Osteocyte (in vitro differentiated cells): ENCODE results near the gene UBE2L3. TPM values are rescaled to one million over a fixed set of nuclear protein-coding genes. Genes with fewer than 3 reads are reported as not detected.
"Not testable (repeated sequence)": the region's sequence is repeated elsewhere in the genome, so short reads cannot be mapped to it uniquely, and the experiment has no call there.

Experiments used
- DNase-seq: peaks from one replicate; pipeline ENCODE4 v3.0.0; 2021; ENCODE audit warnings: mixed read lengths; ENCODE audit not compliant: unreplicated experiment; ENCODE audit errors: extremely low spot score
- H3K27ac Mint-ChIP-seq: one replicate; pipeline ENCODE4 v1.8.0; 2021; ENCODE audit warnings: mild to moderate bottlenecking, mixed read lengths; ENCODE audit not compliant: unreplicated experiment
- H3K27me3 Mint-ChIP-seq: one replicate; pipeline ENCODE4 v1.8.0; 2021; ENCODE audit warnings: mixed read lengths; ENCODE audit not compliant: unreplicated experiment
- H3K36me3 Mint-ChIP-seq: one replicate; pipeline ENCODE4 v1.8.0; 2021; ENCODE audit warnings: mixed read lengths; ENCODE audit not compliant: unreplicated experiment
- H3K4me1 Mint-ChIP-seq: one replicate; pipeline ENCODE4 v1.8.0; 2021; ENCODE audit warnings: mixed read lengths; ENCODE audit not compliant: unreplicated experiment
- H3K4me3 Mint-ChIP-seq: one replicate; pipeline ENCODE4 v1.8.0; 2021; ENCODE audit warnings: mild to moderate bottlenecking, moderate library complexity, mixed read lengths; ENCODE audit not compliant: unreplicated experiment
- H3K9me3 Mint-ChIP-seq: one replicate; pipeline ENCODE4 v1.8.0; 2021; ENCODE audit warnings: mixed read lengths; ENCODE audit not compliant: unreplicated experiment
- CTCF ChIP-seq: fragments of 200-600 bp; sonication (generic); IDR thresholded peaks from 2 replicates; pipeline ENCODE4 v1.5.0; 2021; ENCODE audit warnings: antibody characterized with exemption, mild to moderate bottlenecking, moderate library complexity
- total RNA-seq: library from RNA; stranded (reverse); gene quantifications from 2 replicates; pipeline ENCODE4 v1.2.1, GENCODE V29; 2021

The UBE2L3 gene
- total RNA-seq, 1 donor from 2014 or later: 57.1 TPM

DNA sequence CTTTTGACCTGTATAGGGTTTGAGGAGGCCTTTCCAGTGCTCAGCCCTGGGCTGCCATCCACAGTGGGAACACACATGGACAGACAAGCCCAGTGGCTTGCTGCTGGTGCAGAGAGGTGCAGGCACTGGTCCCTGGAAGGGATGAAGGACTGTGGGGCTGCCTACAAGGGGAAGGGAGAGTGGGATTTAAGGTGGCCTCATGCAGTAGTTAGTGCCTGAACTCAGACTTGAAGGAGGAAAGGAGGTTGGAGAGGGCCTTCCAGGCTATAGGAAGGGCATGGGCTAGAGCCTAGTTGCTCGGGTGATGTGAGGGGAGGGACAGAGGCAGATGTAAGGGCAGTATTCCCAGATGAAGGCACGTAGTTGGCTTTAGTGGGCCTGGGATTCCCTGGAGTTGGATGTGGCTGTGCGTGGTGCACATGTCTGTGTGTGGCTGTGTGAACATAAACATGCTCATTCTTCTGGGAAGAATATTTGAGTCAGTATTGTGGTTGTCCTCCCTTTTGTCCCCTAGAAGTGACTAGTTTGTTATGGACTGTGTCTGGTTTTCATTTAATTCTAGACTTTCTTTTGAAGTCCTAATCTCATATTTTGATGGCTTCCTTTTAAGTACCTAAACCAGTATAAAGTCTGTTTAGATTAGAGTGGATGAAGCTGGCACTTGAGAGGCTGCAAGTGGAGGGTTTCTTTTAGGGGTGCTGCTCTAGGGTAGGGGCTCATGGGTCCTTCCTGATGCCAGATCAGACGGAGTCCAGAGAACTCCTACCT lies 43.9 kb downstream of the UBE2L3 start:
- H3K9me3 Mint-ChIP-seq: no peaks in the 10 kb centered on the region
- DNase-seq: no peak
- no peaks in the 10 kb centered on the region for H3K27me3 Mint-ChIP-seq
- H3K4me1 Mint-ChIP-seq: peaks cover 9% of the 10 kb centered on the region
- no peak overlapping the region for H3K4me3 Mint-ChIP-seq
- H3K27ac Mint-ChIP-seq: no peak overlapping the region
- TF ChIP-seq CTCF: no peak
- peaks cover 17% of the 10 kb centered on the region for H3K36me3 Mint-ChIP-seq

DNA sequence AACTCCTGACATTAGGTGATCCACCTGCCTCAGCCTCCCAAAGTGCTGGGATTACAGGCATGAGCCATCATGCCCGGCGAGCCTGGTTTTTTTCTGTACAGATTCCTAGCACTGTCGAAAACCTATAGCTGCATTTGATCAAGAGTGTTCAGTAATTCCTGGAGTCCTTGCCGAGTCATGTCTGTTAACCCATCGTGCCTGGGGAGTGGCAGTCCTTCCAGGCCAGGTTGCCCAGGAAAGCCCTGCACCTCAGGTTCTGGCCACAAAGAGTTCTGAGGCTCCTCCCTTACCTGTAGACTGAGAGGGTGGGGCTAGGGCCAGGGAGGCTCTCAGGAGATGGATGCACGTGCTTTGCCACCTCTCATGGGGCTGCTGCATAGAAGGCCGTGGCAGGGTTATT lies 45.3 kb downstream of the UBE2L3 start:
- H3K27ac Mint-ChIP-seq: no peak overlapping the region

GRCh38 chr22:21613553-21614233 lies 46.2 kb downstream of the UBE2L3 start:
- H3K9me3 Mint-ChIP-seq: no peaks in the 10 kb centered on the region
- H3K4me3 Mint-ChIP-seq: no peak overlapping the region
- H3K36me3 Mint-ChIP-seq: peaks cover 17% of the 10 kb centered on the region
- no peaks in the 10 kb centered on the region for H3K27me3 Mint-ChIP-seq
- H3K4me1 Mint-ChIP-seq: peaks cover 3% of the 10 kb centered on the region
- peak overlapping the region; percentile 14 for H3K27ac Mint-ChIP-seq
- no peak for TF ChIP-seq CTCF
- DNase-seq: no peak

More for the DNA sequence above, 45.3 kb downstream of the UBE2L3 start:
- Mint-ChIP-seq H3K4me1 (peaks cover 6% of the 10 kb centered on the region), H3K36me3 (peaks cover 17% of the 10 kb centered on the region), H3K4me3 (no peak overlapping the region), H3K9me3 (no peaks in the 10 kb centered on the region), H3K27me3 (no peaks in the 10 kb centered on the region)
- DNase-seq: no peak
- TF ChIP-seq CTCF: no peak

GRCh38 chr22:21615731-21616130 lies 48.2 kb downstream of the UBE2L3 start:
- peaks cover 16% of the 10 kb centered on the region for H3K36me3 Mint-ChIP-seq
- no peak overlapping the region for H3K27ac Mint-ChIP-seq
- no peaks in the 10 kb centered on the region for H3K27me3 Mint-ChIP-seq
- no peaks in the 10 kb centered on the region for H3K9me3 Mint-ChIP-seq
- no peak overlapping the region for H3K4me3 Mint-ChIP-seq
- DNase-seq: no peak
- peaks cover 11% of the 10 kb centered on the region for H3K4me1 Mint-ChIP-seq
- no peak for TF ChIP-seq CTCF

DNA sequence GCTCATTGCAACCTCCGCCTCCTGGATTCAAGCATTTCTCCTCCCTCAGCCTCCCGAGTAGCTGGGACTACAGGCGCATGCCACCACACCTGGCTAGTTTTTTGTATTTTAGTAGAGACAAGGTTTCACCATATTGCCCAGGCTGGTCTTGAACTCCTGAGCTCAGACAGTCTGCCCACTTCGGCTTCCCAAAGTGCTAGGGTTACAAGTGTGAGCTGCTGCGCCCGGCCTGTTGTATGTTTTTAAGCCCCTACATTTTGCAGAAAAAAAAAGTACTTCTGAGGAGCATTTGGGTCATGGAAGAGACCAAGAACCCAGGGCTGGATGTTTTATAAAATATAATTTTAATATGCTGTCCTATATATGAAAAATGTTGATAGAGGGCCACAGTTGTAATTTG lies 49.8 kb downstream of the UBE2L3 start:
- Mint-ChIP-seq H3K36me3 (peaks cover 13% of the 10 kb centered on the region), H3K4me1 (peaks cover 21% of the 10 kb centered on the region)
- H3K9me3 Mint-ChIP-seq, H3K4me3 Mint-ChIP-seq, H3K27me3 Mint-ChIP-seq, DNase-seq, H3K27ac Mint-ChIP-seq: not testable (repeated sequence)
